HG03571 (cell line): ENCODE results near the gene AR.

Source experiments
- ATAC-seq: cut with Tn5 transposase; IDR thresholded peaks from one replicate; pipeline ENCODE4 v1.9.1; 2021; ENCODE audit not compliant: unreplicated experiment

Gene AR

GRCh38 chrX:67723580-67724351 is 179.9 kb downstream of the AR start:
- ATAC-seq, result no peak

GRCh38 chrX:67724359-67725110 is 180.7 kb downstream of the AR start:
- no peak for ATAC-seq

- no peak for ATAC-seq
Observed at GRCh38 chrX:67725471-67725870, 181.7 kb downstream of the AR start.

- no peak for ATAC-seq
Observed at GRCh38 chrX:67726018-67726417, 182.2 kb downstream of the AR start.

- no peak for ATAC-seq
Observed at GRCh38 chrX:67727576-67727975, 183.8 kb downstream of the AR start.

GRCh38 chrX:67730296-67730695 is 186.5 kb downstream of the AR start:
- no peak for ATAC-seq

- no peak for ATAC-seq
Observed at GRCh38 chrX:67731061-67731460, 187.2 kb downstream of the AR start.

GRCh38 chrX:67732864-67733263 is 189.0 kb downstream of the AR start:
- ATAC-seq, result no peak

GRCh38 chrX:67734111-67734753 is 190.4 kb downstream of the AR start:
- no peak for ATAC-seq

- ATAC-seq, result no peak
Observed at GRCh38 chrX:67749536-67749935, 205.7 kb downstream of the AR start.

- ATAC-seq, result no peak
Observed at GRCh38 chrX:67750694-67751093, 206.9 kb downstream of the AR start.

GRCh38 chrX:67759018-67759417 is 215.2 kb downstream of the AR start:
- ATAC-seq, result no peak

GRCh38 chrX:67777148-67777547 is 233.3 kb downstream of the AR start:
- no peak for ATAC-seq

GRCh38 chrX:67779099-67779498 is 235.3 kb downstream of the AR start:
- no peak for ATAC-seq
